Activated T-cell treated with anti-CD3 and anti-CD28 coated beads for 24 hours (primary cell): ENCODE measurements around the gene CCDC88B.

ENCODE experiments used
- DNase-seq: peaks from one replicate; pipeline ENCODE4 v3.0.0-alpha.2; 2020; ENCODE audit warnings: low read depth

CCDC88B gene

GRCh38 chr11:64343767-64344559 is 4.0 kb downstream of the CCDC88B start:
- DNase-seq: no peak

- no peak for DNase-seq
These were observed 4.8 kb downstream of the CCDC88B start for GRCh38 chr11:64344787-64345186.

GRCh38 chr11:64347193-64347867 is 7.3 kb downstream of the CCDC88B start:
- DNase-seq: no peak

GRCh38 chr11:64348383-64349024 is 8.5 kb downstream of the CCDC88B start:
- no peak for DNase-seq

- no peak for DNase-seq
These were observed 9.0 kb downstream of the CCDC88B start for GRCh38 chr11:64349025-64349387.

- no peak for DNase-seq
These were observed 9.4 kb downstream of the CCDC88B start for GRCh38 chr11:64349404-64349803.

- no peak for DNase-seq
These were observed 11.2 kb downstream of the CCDC88B start for GRCh38 chr11:64351136-64351631.

GRCh38 chr11:64352099-64352994 is 12.3 kb downstream of the CCDC88B start:
- no peak for DNase-seq

- no peak for DNase-seq
These were observed 13.2 kb downstream of the CCDC88B start for GRCh38 chr11:64352995-64353714.

- DNase-seq: no peak
These were observed 13.9 kb downstream of the CCDC88B start for GRCh38 chr11:64353715-64354506.

- DNase-seq: no peak
These were observed 15.3 kb downstream of the CCDC88B start for GRCh38 chr11:64355078-64355940.

- no peak for DNase-seq
These were observed 16.8 kb downstream of the CCDC88B start for GRCh38 chr11:64356498-64357411.

- DNase-seq: no peak
These were observed 17.4 kb downstream of the CCDC88B start for GRCh38 chr11:64357446-64357845.

GRCh38 chr11:64357904-64358535 is 18.0 kb downstream of the CCDC88B start:
- no peak for DNase-seq

GRCh38 chr11:64358536-64358906 is 18.5 kb downstream of the CCDC88B start:
- no peak for DNase-seq

GRCh38 chr11:64358907-64359711 is 19.1 kb downstream of the CCDC88B start, which contains the start of gene RPS6KA4:
RPS6KA4 (plus strand) TSS chr11:64359162; CDS start chr11:64359236, 74 bp downstream.
- no peak for DNase-seq
